Neural cell (in vitro differentiated cells): Measurements from ENCODE around the gene SIMC1.

Experiments used
- EP300 ChIP-seq: fragments of 450-650 bp; conservative IDR thresholded peaks from 2 replicates; pipeline ENCODE4 v1.6.1; 2014; ENCODE audit warnings: antibody characterized with exemption, mild to moderate bottlenecking, moderate library complexity; ENCODE audit not compliant: poor library complexity, severe bottlenecking
- EZH2 ChIP-seq: fragments of 200-600, 300-800 bp; shearing (Covaris generic), sonication (generic); IDR thresholded peaks from 2 replicates; pipeline ENCODE4 v1.6.1; 2014; ENCODE audit warnings: antibody characterized with exemption, low read length, borderline replicate concordance, mild to moderate bottlenecking; ENCODE audit not compliant: insufficient read depth, poor library complexity, severe bottlenecking
- POLR2AphosphoS5 ChIP-seq: IDR thresholded peaks from 2 replicates; pipeline ENCODE4 v1.6.1; 2012
- RAD21 ChIP-seq: fragments of 450-650 bp; conservative IDR thresholded peaks from 2 replicates; pipeline ENCODE4 v1.6.1; 2014; ENCODE audit warnings: antibody characterized with exemption, mild to moderate bottlenecking, moderate library complexity
- TAF1 ChIP-seq: IDR thresholded peaks from 2 replicates; pipeline ENCODE4 v1.6.1; 2012; ENCODE audit warnings: low read depth
- TF ChIP-seq, protein P1 (sequence below): fragments of 450-650 bp; IDR thresholded peaks from 2 replicates; pipeline ENCODE4 v1.5.1; 2014; ENCODE audit warnings: antibody characterized with exemption, mild to moderate bottlenecking, moderate library complexity; ENCODE audit not compliant: poor library complexity, severe bottlenecking
- TF ChIP-seq, protein P2 (sequence below): IDR thresholded peaks from 2 replicates; pipeline ENCODE4 v1.6.1; 2012; ENCODE audit warnings: borderline replicate concordance

DNA sequence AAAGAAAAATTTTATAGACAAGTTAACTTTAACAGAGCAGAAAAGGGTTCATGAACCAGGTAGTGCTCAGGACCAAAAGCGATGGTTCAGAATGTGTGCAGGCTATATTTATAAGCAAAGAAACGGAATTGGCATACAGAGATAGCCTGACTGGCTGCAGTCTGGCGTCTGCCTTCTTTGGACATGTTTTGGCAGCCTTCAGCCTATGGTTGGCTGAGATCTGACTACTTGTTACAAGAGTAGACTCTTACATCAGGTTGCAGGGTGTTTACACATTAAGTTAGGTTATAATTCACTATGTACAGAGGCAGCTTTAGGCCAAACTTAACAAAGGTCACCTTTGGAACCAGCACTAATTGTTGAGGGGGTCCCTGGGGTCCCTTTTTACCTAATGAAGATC lies 143.2 kb downstream of the SIMC1 start:
- TF ChIP-seq, protein P1, sequence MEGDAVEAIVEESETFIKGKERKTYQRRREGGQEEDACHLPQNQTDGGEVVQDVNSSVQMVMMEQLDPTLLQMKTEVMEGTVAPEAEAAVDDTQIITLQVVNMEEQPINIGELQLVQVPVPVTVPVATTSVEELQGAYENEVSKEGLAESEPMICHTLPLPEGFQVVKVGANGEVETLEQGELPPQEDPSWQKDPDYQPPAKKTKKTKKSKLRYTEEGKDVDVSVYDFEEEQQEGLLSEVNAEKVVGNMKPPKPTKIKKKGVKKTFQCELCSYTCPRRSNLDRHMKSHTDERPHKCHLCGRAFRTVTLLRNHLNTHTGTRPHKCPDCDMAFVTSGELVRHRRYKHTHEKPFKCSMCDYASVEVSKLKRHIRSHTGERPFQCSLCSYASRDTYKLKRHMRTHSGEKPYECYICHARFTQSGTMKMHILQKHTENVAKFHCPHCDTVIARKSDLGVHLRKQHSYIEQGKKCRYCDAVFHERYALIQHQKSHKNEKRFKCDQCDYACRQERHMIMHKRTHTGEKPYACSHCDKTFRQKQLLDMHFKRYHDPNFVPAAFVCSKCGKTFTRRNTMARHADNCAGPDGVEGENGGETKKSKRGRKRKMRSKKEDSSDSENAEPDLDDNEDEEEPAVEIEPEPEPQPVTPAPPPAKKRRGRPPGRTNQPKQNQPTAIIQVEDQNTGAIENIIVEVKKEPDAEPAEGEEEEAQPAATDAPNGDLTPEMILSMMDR = no peak
- TF ChIP-seq POLR2AphosphoS5 (no peak), EP300 (no peak), RAD21 (no peak), EZH2 (no peak), TAF1 (no peak)
- TF ChIP-seq, protein P2, sequence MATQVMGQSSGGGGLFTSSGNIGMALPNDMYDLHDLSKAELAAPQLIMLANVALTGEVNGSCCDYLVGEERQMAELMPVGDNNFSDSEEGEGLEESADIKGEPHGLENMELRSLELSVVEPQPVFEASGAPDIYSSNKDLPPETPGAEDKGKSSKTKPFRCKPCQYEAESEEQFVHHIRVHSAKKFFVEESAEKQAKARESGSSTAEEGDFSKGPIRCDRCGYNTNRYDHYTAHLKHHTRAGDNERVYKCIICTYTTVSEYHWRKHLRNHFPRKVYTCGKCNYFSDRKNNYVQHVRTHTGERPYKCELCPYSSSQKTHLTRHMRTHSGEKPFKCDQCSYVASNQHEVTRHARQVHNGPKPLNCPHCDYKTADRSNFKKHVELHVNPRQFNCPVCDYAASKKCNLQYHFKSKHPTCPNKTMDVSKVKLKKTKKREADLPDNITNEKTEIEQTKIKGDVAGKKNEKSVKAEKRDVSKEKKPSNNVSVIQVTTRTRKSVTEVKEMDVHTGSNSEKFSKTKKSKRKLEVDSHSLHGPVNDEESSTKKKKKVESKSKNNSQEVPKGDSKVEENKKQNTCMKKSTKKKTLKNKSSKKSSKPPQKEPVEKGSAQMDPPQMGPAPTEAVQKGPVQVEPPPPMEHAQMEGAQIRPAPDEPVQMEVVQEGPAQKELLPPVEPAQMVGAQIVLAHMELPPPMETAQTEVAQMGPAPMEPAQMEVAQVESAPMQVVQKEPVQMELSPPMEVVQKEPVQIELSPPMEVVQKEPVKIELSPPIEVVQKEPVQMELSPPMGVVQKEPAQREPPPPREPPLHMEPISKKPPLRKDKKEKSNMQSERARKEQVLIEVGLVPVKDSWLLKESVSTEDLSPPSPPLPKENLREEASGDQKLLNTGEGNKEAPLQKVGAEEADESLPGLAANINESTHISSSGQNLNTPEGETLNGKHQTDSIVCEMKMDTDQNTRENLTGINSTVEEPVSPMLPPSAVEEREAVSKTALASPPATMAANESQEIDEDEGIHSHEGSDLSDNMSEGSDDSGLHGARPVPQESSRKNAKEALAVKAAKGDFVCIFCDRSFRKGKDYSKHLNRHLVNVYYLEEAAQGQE = no peak
